Hypothalamus (tissue), 51 donors: Measurements from ENCODE around the gene SIGLEC7.

Experiments
- DNase-seq, 51 donors: peaks; one replicate each; lab custom pipeline; 2025; lab: John Stamatoyannopoulos, UW

Gene SIGLEC7

DNA sequence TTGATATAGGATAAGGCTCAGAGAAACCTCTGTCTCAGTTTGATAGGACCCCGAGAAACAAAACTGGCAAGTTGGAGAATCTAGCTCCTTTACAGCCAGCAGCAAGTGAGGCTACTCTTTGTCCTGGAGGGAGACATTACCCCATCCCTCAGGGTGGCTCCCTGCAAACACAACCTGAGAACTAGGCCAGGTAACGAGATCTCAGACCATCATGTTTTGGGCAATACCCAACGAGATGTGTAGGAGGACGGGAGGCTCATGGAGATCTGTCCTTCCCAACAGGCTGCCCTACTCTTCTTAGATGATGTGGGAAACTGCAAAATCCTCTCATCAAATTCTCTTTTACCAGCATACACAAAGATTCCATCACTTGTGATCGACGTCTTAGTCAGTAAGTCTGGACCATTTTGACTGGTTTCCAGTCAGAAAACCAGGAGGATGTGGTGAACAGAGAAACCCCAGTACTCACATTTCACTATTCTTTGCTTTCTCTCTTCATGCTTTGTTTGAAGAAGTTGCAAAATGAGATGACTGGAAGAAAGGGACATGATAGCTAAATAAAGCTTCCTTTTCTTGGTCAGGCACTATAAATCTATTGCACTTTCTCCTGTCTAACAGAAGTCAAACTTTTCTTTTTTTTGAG is 27.9 kb upstream of the SIGLEC7 start:
- DNase-seq, result no peak

GRCh38 chr19:51116736-51117286 is 25.3 kb upstream of the SIGLEC7 start:
- no peak for DNase-seq

DNA sequence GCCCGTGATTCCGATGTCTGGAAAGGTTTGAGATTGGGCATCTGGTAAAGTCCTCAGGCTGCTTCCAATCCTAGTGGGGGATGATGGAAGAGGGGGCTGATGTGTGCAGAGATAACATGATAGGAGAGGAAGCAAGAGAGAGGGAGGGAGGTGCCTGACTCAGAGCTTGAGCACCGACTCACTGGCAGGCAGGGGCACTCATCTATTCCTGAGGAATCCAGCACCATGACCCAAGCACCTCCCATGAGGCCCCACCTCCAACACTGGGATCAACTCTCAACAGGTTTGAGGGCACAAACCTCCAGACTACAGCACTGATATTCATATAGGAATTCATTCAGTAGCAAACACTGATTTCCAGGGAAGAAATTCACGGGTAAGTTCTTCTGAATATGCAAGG is 23.0 kb upstream of the SIGLEC7 start:
- no peak for DNase-seq

DNA sequence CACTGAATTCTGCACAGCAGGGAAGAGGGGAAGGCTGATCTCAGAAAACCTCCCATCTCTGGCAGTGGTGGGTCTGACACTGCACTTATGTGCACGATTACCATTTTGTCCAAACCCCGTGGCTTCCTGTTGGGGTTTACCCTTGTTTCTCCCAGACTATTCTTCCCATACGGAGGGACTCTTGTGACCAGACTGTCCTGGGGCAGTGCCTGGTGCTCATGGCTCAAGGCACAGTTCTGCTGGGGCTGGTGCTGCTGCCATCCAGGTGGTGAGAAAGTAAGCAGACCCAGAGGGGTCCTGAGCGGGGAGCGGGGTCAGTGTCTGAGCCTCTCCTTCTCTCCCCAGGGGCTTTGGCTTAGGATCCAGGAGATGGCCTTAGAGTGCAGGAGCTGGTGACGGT is 22.5 kb upstream of the SIGLEC7 start:
- DNase-seq, result no peak

- no peak for DNase-seq
These were observed 21.9 kb upstream of the SIGLEC7 start for GRCh38 chr19:51120160-51120559.

DNA sequence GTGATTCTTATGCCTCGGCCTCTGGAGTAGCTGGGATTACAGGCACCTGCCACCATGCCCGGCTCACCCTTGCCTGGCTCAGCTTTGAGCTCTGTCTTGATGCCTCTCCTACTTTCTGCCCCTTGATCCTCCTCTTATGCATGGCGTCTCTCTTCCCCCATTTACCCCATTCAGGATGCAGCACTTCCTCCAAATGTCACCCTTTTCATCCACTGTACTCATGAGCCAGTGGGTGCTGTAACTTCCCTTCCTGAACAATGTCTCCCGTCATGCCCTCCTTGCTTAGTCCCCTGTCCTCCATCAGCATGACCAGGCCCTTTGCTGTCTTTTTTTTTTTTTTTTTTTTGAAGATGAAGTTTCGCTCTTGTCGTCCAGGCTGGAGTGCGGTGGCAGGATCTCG is 20.8 kb upstream of the SIGLEC7 start:
- DNase-seq, result no peak

DNA sequence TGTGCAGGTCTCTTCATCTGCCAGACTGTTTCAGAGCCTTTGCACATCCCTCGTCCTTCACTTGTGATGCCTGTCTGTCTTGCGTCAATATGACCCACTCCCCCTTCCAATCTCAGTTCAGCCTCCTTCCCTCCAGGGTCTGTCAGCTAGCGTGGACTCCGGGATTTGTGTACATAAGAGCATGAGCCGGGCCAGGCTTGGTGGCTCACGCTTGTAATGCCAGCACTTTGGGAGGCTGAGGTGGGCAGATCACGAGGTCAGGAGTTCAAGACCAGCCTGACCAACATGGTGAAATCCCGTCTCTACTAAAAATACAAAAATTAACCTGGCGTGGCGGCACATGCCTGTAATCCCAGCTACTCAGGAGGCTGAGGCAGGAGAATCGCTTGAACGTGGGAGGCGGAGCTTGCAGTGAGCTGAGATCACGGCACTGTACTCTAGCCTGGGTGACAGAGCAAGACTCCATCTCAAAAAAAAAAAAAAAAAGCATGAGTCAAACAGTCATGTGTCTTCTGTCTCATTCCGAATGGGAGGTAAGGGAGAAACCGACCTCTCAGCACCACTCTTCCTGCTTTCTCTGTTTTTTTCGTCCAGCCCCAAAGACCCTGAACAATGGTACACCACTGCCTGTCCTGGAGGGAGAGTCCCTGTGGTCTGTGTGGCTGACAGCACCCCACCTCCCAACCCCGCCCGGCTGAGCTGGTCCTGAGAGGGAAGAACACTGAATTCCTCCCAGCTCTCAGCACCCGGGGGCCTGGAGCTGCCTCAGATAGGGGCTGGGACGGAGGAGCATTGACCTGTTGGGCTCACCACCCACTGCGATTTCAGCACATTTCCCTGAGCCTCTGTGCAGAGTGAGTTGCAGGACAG is 19.8 kb upstream of the SIGLEC7 start:
- no peak for DNase-seq

GRCh38 chr19:51123381-51123800 is 18.7 kb upstream of the SIGLEC7 start:
- no peak for DNase-seq

DNA sequence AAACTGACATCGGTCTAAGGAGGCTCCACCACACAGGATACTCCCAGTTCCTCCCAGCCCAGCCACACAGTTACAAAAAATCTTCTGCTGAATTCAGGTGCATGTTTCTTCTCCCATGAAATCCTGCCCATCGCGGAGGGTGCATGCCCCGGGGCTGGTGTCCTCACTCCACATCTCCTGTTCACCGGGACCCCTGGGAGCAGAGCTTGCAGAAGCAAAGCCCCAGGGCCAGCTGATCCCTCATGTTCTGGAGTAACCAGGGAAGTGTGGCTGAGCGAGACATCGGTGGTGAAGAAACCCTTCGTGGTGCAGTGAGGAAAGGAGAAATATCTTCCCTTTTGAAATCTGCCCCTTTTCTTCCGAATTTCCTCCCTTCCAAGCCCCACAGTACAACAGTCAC is 18.3 kb upstream of the SIGLEC7 start:
- no peak for DNase-seq

DNA sequence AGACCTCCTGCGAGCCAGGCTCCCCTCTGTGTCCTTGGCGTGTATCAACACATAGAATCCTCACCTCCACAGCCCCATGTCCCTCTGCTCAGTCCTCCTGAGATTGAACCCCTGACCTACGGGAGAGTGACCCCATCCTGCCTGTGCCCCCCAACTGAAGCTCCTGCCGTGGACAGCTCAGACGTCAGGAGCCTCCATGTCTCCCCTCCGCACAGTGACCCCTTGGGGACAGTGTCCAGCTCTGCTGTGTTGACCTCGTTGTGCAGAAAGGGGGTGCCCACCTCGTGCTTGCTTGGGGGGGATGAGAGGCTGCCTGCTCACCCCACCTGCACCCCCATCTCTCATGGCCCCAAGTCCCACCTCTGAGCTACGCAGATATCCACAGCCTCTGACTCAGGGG is 17.9 kb upstream of the SIGLEC7 start:
- no peak for DNase-seq

GRCh38 chr19:51124729-51125128 is 17.4 kb upstream of the SIGLEC7 start, which contains the start of gene SIGLEC9:
Gene SIGLEC9 (plus strand): TSS chr19:51124906. CDS start chr19:51124975, 69 bp downstream.
- peak in 12 of 51 donors; percentile 7 to 37 (median 22) for DNase-seq

- DNase-seq, result no peak
These were observed 16.6 kb upstream of the SIGLEC7 start for GRCh38 chr19:51125421-51126075.

DNA sequence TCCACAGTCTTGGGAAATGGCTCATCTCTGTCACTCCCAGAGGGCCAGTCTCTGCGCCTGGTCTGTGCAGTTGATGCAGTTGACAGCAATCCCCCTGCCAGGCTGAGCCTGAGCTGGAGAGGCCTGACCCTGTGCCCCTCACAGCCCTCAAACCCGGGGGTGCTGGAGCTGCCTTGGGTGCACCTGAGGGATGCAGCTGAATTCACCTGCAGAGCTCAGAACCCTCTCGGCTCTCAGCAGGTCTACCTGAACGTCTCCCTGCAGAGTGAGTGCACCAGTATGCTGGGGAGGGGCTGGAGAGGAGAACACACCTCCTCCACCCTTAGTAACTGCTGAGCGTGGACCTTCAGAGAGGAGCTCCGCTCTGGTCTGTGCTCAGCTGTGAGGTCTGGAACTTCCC is 15.1 kb upstream of the SIGLEC7 start:
- DNase-seq, result no peak

- peak in 6 of 51 donors; percentile 11 to 30 (median 20) for DNase-seq
These were observed 14.3 kb upstream of the SIGLEC7 start for GRCh38 chr19:51127755-51128154.

- DNase-seq, result no peak
These were observed 13.9 kb upstream of the SIGLEC7 start for GRCh38 chr19:51128227-51128626.

- DNase-seq, result no peak
These were observed 12.4 kb upstream of the SIGLEC7 start for GRCh38 chr19:51129716-51130115.

DNA sequence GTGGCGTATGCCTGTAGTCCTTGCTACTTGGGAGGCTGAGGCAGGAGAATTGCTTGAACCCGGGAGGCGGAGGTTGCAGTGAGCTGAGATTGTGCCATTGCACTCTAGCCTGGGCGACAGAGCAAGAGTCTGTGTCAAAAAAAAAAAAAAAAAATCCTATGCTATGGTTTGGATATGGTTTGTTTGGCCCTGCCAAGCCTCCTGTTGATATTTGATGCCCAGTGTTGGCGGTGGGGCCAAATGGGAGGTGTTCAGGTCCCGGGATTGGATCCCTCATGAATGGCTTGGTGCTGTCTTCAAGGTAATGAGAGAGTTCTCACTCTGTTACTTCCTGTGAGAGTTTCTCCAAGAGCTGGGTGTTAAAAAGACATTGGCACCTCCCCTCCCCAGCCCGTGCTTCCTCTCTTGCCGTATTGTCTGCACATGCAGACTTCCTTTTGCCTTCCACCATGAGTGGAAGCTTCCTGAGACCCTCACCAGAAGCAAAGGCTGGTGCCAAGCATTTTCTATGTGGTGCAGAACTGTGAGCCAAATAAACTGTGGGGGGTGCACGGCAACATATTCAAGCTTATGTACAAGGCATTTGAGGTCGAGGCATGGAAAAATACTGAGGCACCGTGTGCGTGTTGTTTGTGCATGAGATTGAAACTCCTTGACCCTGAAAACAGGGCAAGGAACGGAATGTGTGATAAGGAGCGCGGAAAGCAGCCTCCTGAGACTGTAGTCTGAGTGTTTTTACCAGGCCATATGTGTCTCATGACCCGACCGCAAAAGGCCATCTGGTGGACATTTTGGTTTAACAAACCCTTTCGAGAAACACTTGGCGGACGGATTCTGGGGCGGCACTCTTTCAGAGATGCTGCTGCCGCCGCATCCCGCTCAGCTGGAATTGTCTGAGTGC is 10.1 kb upstream of the SIGLEC7 start:
- peak in 7 of 51 donors; percentile 6 to 31 (median 16) for DNase-seq

- no peak for DNase-seq
These were observed 7.1 kb upstream of the SIGLEC7 start for GRCh38 chr19:51135004-51135403.

- DNase-seq, result no peak
These were observed 5.9 kb upstream of the SIGLEC7 start for GRCh38 chr19:51135986-51136762.
